ENCODE results near the gene SRD5A2.

SRD5A2 gene

GRCh38 chr2:31558401-31559295 lies 22.1 kb downstream of the SRD5A2 start:
- H3K4me3 ChIP-seq (ENCODE audit: low read length): no peak overlapping the region
- no peaks in the 10 kb centered on the region for H3K4me1 ChIP-seq (ENCODE audit: control insufficient read depth, insufficient read depth, low read length)
- H3K27me3 ChIP-seq (ENCODE audit: control insufficient read depth, insufficient read depth, low read length): no peaks in the 10 kb centered on the region
- H3K9ac ChIP-seq (ENCODE audit: low read length): no peak overlapping the region
- no peaks in the 10 kb centered on the region for H3K36me3 ChIP-seq (ENCODE audit: control insufficient read depth, insufficient read depth, low read length)
- no peak overlapping the region for H3K27ac ChIP-seq (ENCODE audit: low read depth, low read length)

- no peak overlapping the region for H3K27ac ChIP-seq (ENCODE audit: low read depth, low read length)
- H3K9ac ChIP-seq (ENCODE audit: low read length): no peak overlapping the region
- no peaks in the 10 kb centered on the region for H3K4me1 ChIP-seq (ENCODE audit: control insufficient read depth, insufficient read depth, low read length)
- H3K36me3 ChIP-seq (ENCODE audit: control insufficient read depth, insufficient read depth, low read length): no peaks in the 10 kb centered on the region
- H3K4me3 ChIP-seq (ENCODE audit: low read length): no peak overlapping the region
- H3K27me3 ChIP-seq (ENCODE audit: control insufficient read depth, insufficient read depth, low read length): no peaks in the 10 kb centered on the region
Measured at GRCh38 chr2:31556940-31557339, 23.8 kb downstream of the SRD5A2 start.

GRCh38 chr2:31555967-31556706 lies 24.6 kb downstream of the SRD5A2 start:
- H3K27ac ChIP-seq (ENCODE audit: low read depth, low read length): no peak overlapping the region
- no peak overlapping the region for H3K9ac ChIP-seq (ENCODE audit: low read length)
- no peaks in the 10 kb centered on the region for H3K27me3 ChIP-seq (ENCODE audit: control insufficient read depth, insufficient read depth, low read length)
- no peaks in the 10 kb centered on the region for H3K4me1 ChIP-seq (ENCODE audit: control insufficient read depth, insufficient read depth, low read length)
- no peak overlapping the region for H3K4me3 ChIP-seq (ENCODE audit: low read length)
- no peaks in the 10 kb centered on the region for H3K36me3 ChIP-seq (ENCODE audit: control insufficient read depth, insufficient read depth, low read length)

GRCh38 chr2:31553362-31553761 lies 27.4 kb downstream of the SRD5A2 start:
- Histone ChIP-seq H3K4me3 (ENCODE audit: low read length) (no peak overlapping the region), H3K27me3 (ENCODE audit: control insufficient read depth, insufficient read depth, low read length) (no peaks in the 10 kb centered on the region), H3K9ac (ENCODE audit: low read length) (no peak overlapping the region), H3K36me3 (ENCODE audit: control insufficient read depth, insufficient read depth, low read length) (no peaks in the 10 kb centered on the region), H3K4me1 (ENCODE audit: control insufficient read depth, insufficient read depth, low read length) (no peaks in the 10 kb centered on the region), H3K27ac (ENCODE audit: low read depth, low read length) (no peak overlapping the region)

GRCh38 chr2:31547485-31547884 lies 33.3 kb downstream of the SRD5A2 start:
- Histone ChIP-seq H3K9ac (ENCODE audit: low read length) (no peak overlapping the region), H3K4me1 (ENCODE audit: control insufficient read depth, insufficient read depth, low read length) (no peaks in the 10 kb centered on the region), H3K4me3 (ENCODE audit: low read length) (no peak overlapping the region), H3K27ac (ENCODE audit: low read depth, low read length) (no peak overlapping the region), H3K36me3 (ENCODE audit: control insufficient read depth, insufficient read depth, low read length) (no peaks in the 10 kb centered on the region), H3K27me3 (ENCODE audit: control insufficient read depth, insufficient read depth, low read length) (no peaks in the 10 kb centered on the region)

- no peak overlapping the region for H3K4me3 ChIP-seq (ENCODE audit: low read length)
- no peak overlapping the region for H3K9ac ChIP-seq (ENCODE audit: low read length)
- H3K36me3 ChIP-seq (ENCODE audit: control insufficient read depth, insufficient read depth, low read length): no peaks in the 10 kb centered on the region
- H3K27me3 ChIP-seq (ENCODE audit: control insufficient read depth, insufficient read depth, low read length): no peaks in the 10 kb centered on the region
- no peak overlapping the region for H3K27ac ChIP-seq (ENCODE audit: low read depth, low read length)
- no peaks in the 10 kb centered on the region for H3K4me1 ChIP-seq (ENCODE audit: control insufficient read depth, insufficient read depth, low read length)
Measured at GRCh38 chr2:31541853-31542252, 38.9 kb downstream of the SRD5A2 start.

- no peak overlapping the region for H3K9ac ChIP-seq (ENCODE audit: low read length)
Measured at GRCh38 chr2:31539505-31539904, 41.2 kb downstream of the SRD5A2 start.

GRCh38 chr2:31535768-31536167 lies 45.0 kb downstream of the SRD5A2 start:
- Histone ChIP-seq H3K36me3 (ENCODE audit: control insufficient read depth, insufficient read depth, low read length) (no peaks in the 10 kb centered on the region), H3K27ac (ENCODE audit: low read depth, low read length) (no peak overlapping the region), H3K4me3 (ENCODE audit: low read length) (no peak overlapping the region), H3K27me3 (ENCODE audit: control insufficient read depth, insufficient read depth, low read length) (no peaks in the 10 kb centered on the region), H3K9ac (ENCODE audit: low read length) (no peak overlapping the region), H3K4me1 (ENCODE audit: control insufficient read depth, insufficient read depth, low read length) (no peaks in the 10 kb centered on the region)

More at GRCh38 chr2:31539505-31539904, 41.2 kb downstream of the SRD5A2 start:
- no peaks in the 10 kb centered on the region for H3K27me3 ChIP-seq (ENCODE audit: control insufficient read depth, insufficient read depth, low read length)
- no peak overlapping the region for H3K4me3 ChIP-seq (ENCODE audit: low read length)
- H3K27ac ChIP-seq (ENCODE audit: low read depth, low read length): no peak overlapping the region
- H3K36me3 ChIP-seq (ENCODE audit: control insufficient read depth, insufficient read depth, low read length): no peaks in the 10 kb centered on the region
- H3K4me1 ChIP-seq (ENCODE audit: control insufficient read depth, insufficient read depth, low read length): no peaks in the 10 kb centered on the region

GRCh38 chr2:31534636-31535035 lies 46.1 kb downstream of the SRD5A2 start:
- Histone ChIP-seq H3K4me1 (ENCODE audit: control insufficient read depth, insufficient read depth, low read length) (no peaks in the 10 kb centered on the region), H3K27ac (ENCODE audit: low read depth, low read length) (no peak overlapping the region), H3K36me3 (ENCODE audit: control insufficient read depth, insufficient read depth, low read length) (no peaks in the 10 kb centered on the region), H3K4me3 (ENCODE audit: low read length) (no peak overlapping the region), H3K27me3 (ENCODE audit: control insufficient read depth, insufficient read depth, low read length) (no peaks in the 10 kb centered on the region), H3K9ac (ENCODE audit: low read length) (no peak overlapping the region)

- Histone ChIP-seq H3K4me3 (ENCODE audit: low read length) (no peak overlapping the region), H3K4me1 (ENCODE audit: control insufficient read depth, insufficient read depth, low read length) (no peaks in the 10 kb centered on the region), H3K27me3 (ENCODE audit: control insufficient read depth, insufficient read depth, low read length) (no peaks in the 10 kb centered on the region), H3K27ac (ENCODE audit: low read depth, low read length) (no peak overlapping the region), H3K9ac (ENCODE audit: low read length) (no peak overlapping the region), H3K36me3 (ENCODE audit: control insufficient read depth, insufficient read depth, low read length) (no peaks in the 10 kb centered on the region)
Measured at GRCh38 chr2:31533036-31533435, 47.7 kb downstream of the SRD5A2 start.

GRCh38 chr2:31531101-31531500 lies 49.6 kb downstream of the SRD5A2 start:
- Histone ChIP-seq H3K27ac (ENCODE audit: low read depth, low read length) (no peak overlapping the region), H3K27me3 (ENCODE audit: control insufficient read depth, insufficient read depth, low read length) (no peaks in the 10 kb centered on the region), H3K4me1 (ENCODE audit: control insufficient read depth, insufficient read depth, low read length) (no peaks in the 10 kb centered on the region)

GRCh38 chr2:31529256-31529655 lies 51.5 kb downstream of the SRD5A2 start:
- no peaks in the 10 kb centered on the region for H3K36me3 ChIP-seq (ENCODE audit: control insufficient read depth, insufficient read depth, low read length)
- H3K27ac ChIP-seq (ENCODE audit: low read depth, low read length): no peak overlapping the region
- H3K9ac ChIP-seq (ENCODE audit: low read length): no peak overlapping the region
- H3K4me3 ChIP-seq (ENCODE audit: low read length): no peak overlapping the region
- H3K4me1 ChIP-seq (ENCODE audit: control insufficient read depth, insufficient read depth, low read length): no peaks in the 10 kb centered on the region
- H3K27me3 ChIP-seq (ENCODE audit: control insufficient read depth, insufficient read depth, low read length): no peaks in the 10 kb centered on the region

More at GRCh38 chr2:31531101-31531500, 49.6 kb downstream of the SRD5A2 start:
- Histone ChIP-seq H3K36me3 (ENCODE audit: control insufficient read depth, insufficient read depth, low read length) (no peaks in the 10 kb centered on the region), H3K4me3 (ENCODE audit: low read length) (no peak overlapping the region), H3K9ac (ENCODE audit: low read length) (no peak overlapping the region)

Measured in rectal smooth muscle tissue (tissue), 1 donor.